H1 (cell line): ENCODE data around the gene HTR6. TPM values are rescaled to one million over a fixed set of nuclear protein-coding genes. Genes with fewer than 3 reads are reported as not detected.

Source experiments
- CTCF ChIA-PET: fragments of 300-600 bp; sonication (Branson Sonifier 250); formaldehyde crosslinking; loops from one replicate; lab custom pipeline; 2021; ENCODE audit not compliant: partially characterized antibody; lab: Charles Lee
- POLR2A ChIA-PET: fragments of 300-600 bp; sonication (Branson Sonifier 250); formaldehyde crosslinking; loops from one replicate; lab custom pipeline; 2021; ENCODE audit warnings: inconsistent platforms; ENCODE audit not compliant: partially characterized antibody; lab: Charles Lee
- DNase-seq, 2 experiments: peaks; one replicate each; pipeline versions ENCODE4 v3.0.0 to v3.0.0-alpha.2; 2010 to 2022; ENCODE audit warnings: low spot score in 2 of 2, low read depth in 1 of 2, mixed read lengths in 1 of 2
- FAIRE-seq: peaks from 2 replicates; lab custom pipeline; 2011; peaks lifted over from hg19 to GRCh38; lab: Jason Lieb, UNC
- H2AFZ ChIP-seq: 2 replicates; pipeline ENCODE4 v1.8.1; 2012; ENCODE audit warnings: low read length, inconsistent platforms
- H2AK5ac ChIP-seq: 2 replicates; pipeline ENCODE4 v1.6.1; 2013; ENCODE audit warnings: low read depth, low read length
- H2BK120ac ChIP-seq: replicated peaks from 2 replicates; pipeline ENCODE3; 2013; ENCODE audit warnings: low read depth, low read length, inconsistent platforms
- H2BK12ac ChIP-seq: 2 replicates; pipeline ENCODE4 v1.6.1; 2013; ENCODE audit warnings: low read depth, low read length
- H2BK15ac ChIP-seq: 2 replicates; pipeline ENCODE4 v1.6.1; 2013; ENCODE audit warnings: low read length
- H2BK20ac ChIP-seq: 2 replicates; pipeline ENCODE4 v1.6.1; 2013; ENCODE audit warnings: low read length
- H2BK5ac ChIP-seq: 2 replicates; pipeline ENCODE4 v1.6.1; 2013; ENCODE audit warnings: low read depth, low read length
- H3K14ac ChIP-seq: 2 replicates; pipeline ENCODE4 v1.6.1; 2013; ENCODE audit warnings: inconsistent platforms; ENCODE audit not compliant: insufficient read length
- H3K18ac ChIP-seq: 2 replicates; pipeline ENCODE4 v1.6.1; 2013; ENCODE audit warnings: low read length; ENCODE audit errors: extremely low read depth
- H3K23ac ChIP-seq: 2 replicates; pipeline ENCODE4 v1.6.1; 2013; ENCODE audit warnings: inconsistent platforms; ENCODE audit not compliant: insufficient read length
- H3K23me2 ChIP-seq: 2 replicates; pipeline ENCODE4 v1.6.1; 2013; ENCODE audit warnings: low read depth, low read length
- H3K27ac ChIP-seq: 2 replicates; pipeline ENCODE4 v1.6.1; 2011; ENCODE audit warnings: low read depth, low read length, inconsistent platforms
- H3K27me3 ChIP-seq, 4 experiments: replicated peaks in 1 of 4; 1 replicate in 1 of 4; 2 replicates in 3 of 4; pipeline versions ENCODE4 v1.6.1 to v1.8.1; 2011 to 2013; ENCODE audit warnings: low read length in 3 of 4, mild to moderate bottlenecking in 3 of 4, inconsistent platforms in 2 of 4, mixed read lengths in 2 of 4, moderate library complexity in 1 of 4; ENCODE audit not compliant: control insufficient read depth in 3 of 4, insufficient read depth in 3 of 4; ENCODE audit errors: extremely low read depth in 1 of 4
- H3K36me3 ChIP-seq, 4 experiments: 2 replicates each; pipeline versions ENCODE4 v1.6.1 to v1.8.1; 2011 to 2013; ENCODE audit warnings: mild to moderate bottlenecking in 4 of 4, low read length in 3 of 4, moderate library complexity in 2 of 4, control low read depth in 1 of 4, inconsistent platforms in 1 of 4; ENCODE audit not compliant: insufficient read depth in 4 of 4, control insufficient read depth in 2 of 4
- H3K4ac ChIP-seq: replicated peaks from 2 replicates; pipeline ENCODE3; 2013; ENCODE audit warnings: low read length, low read depth, mixed read lengths, inconsistent platforms; ENCODE audit not compliant: insufficient read length
- H3K4me1 ChIP-seq, 4 experiments: replicated peaks in 1 of 4; 1 replicate in 1 of 4; 2 replicates in 3 of 4; pipeline versions ENCODE4 v1.6.1 to v1.8.1; 2011 to 2013; ENCODE audit warnings: low read length in 3 of 4, inconsistent platforms in 2 of 4, mixed read lengths in 1 of 4; ENCODE audit not compliant: insufficient read depth in 4 of 4, control insufficient read depth in 3 of 4
- H3K4me2 ChIP-seq, 2 experiments: 2 replicates each; pipeline versions ENCODE4 v1.6.1 to v1.8.1; 2011 to 2013; ENCODE audit warnings: low read depth in 2 of 2, low read length in 2 of 2, control low read depth in 1 of 2, inconsistent platforms in 1 of 2, mild to moderate bottlenecking in 1 of 2; ENCODE audit not compliant: insufficient read depth in 1 of 2
- H3K4me3 ChIP-seq, 4 experiments: fragments of 200-600, 300-600 bp in 1 of 4; sonication (generic), shearing (Covaris generic), sonication (Bioruptor Twin) in 1 of 4; 2 replicates each; pipeline versions ENCODE4 v1.5.1 to v1.8.1; 2011 to 2016; ENCODE audit warnings: low read length in 4 of 4, low read depth in 3 of 4, control low read depth in 2 of 4, inconsistent platforms in 2 of 4, mild to moderate bottlenecking in 2 of 4, mixed read lengths in 1 of 4, moderate library complexity in 1 of 4; ENCODE audit not compliant: insufficient read depth in 2 of 4; ENCODE audit errors: extremely low read depth in 1 of 4
- H3K56ac ChIP-seq: replicated peaks from 2 replicates; pipeline ENCODE3; 2013; ENCODE audit warnings: low read depth, mild to moderate bottlenecking, mixed read lengths, low read length, inconsistent platforms; ENCODE audit not compliant: insufficient read length
- H3K79me1 ChIP-seq: 2 replicates; pipeline ENCODE4 v1.6.1; 2013; ENCODE audit warnings: low read depth, low read length, control low read depth
- H3K79me2 ChIP-seq, 2 experiments: 2 replicates each; pipeline versions ENCODE4 v1.6.1 to v1.8.1; 2012 to 2013; ENCODE audit warnings: low read length in 2 of 2, mild to moderate bottlenecking in 2 of 2, inconsistent platforms in 1 of 2; ENCODE audit not compliant: insufficient read depth in 2 of 2, control insufficient read depth in 1 of 2
- H3K9ac ChIP-seq, 4 experiments: replicated peaks in 1 of 4; 1 replicate in 1 of 4; 2 replicates in 3 of 4; pipeline versions ENCODE4 v1.6.1 to v1.8.1; 2011 to 2013; ENCODE audit warnings: low read depth in 3 of 4, low read length in 3 of 4, control low read depth in 2 of 4, mild to moderate bottlenecking in 2 of 4, moderate library complexity in 2 of 4, inconsistent platforms in 1 of 4; ENCODE audit errors: extremely low read depth in 1 of 4
- H3K9me3 ChIP-seq, 2 experiments: 2 replicates each; pipeline versions ENCODE4 v1.6.1 to v1.8.1; 2012 to 2013; ENCODE audit warnings: mild to moderate bottlenecking in 2 of 2, moderate library complexity in 2 of 2, control low read depth in 1 of 2, inconsistent platforms in 1 of 2, low read depth in 1 of 2, low read length in 1 of 2, mixed read lengths in 1 of 2; ENCODE audit not compliant: insufficient read depth in 2 of 2
- H4K20me1 ChIP-seq, 2 experiments: replicated peaks in 1 of 2; 2 replicates each; pipeline versions ENCODE3 to v1.8.1; 2011 to 2013; ENCODE audit warnings: inconsistent platforms in 2 of 2, low read length in 2 of 2, mild to moderate bottlenecking in 1 of 2; ENCODE audit not compliant: insufficient read depth in 2 of 2, control insufficient read depth in 1 of 2
- H4K5ac ChIP-seq: 2 replicates; pipeline ENCODE4 v1.6.1; 2013; ENCODE audit warnings: low read length, low read depth, mixed read lengths, inconsistent platforms; ENCODE audit not compliant: insufficient read length
- H4K8ac ChIP-seq: 2 replicates; pipeline ENCODE4 v1.8.0; 2013; ENCODE audit warnings: mild to moderate bottlenecking, moderate library complexity, low read length, inconsistent platforms; ENCODE audit not compliant: insufficient read depth; ENCODE audit errors: extremely low read depth
- H4K91ac ChIP-seq: replicated peaks from 2 replicates; pipeline ENCODE3; 2013; ENCODE audit warnings: low read length, mixed read lengths, inconsistent platforms; ENCODE audit not compliant: insufficient read length
- CHD1 ChIP-seq: IDR thresholded peaks from 2 replicates; pipeline ENCODE4 v1.6.1; 2012; ENCODE audit warnings: low read depth, low read length, improper control_type of control experiment
- HDAC6 ChIP-seq: IDR thresholded peaks from one replicate; pipeline ENCODE4 v1.7.1; 2012; ENCODE audit warnings: low read depth, mild to moderate bottlenecking, inconsistent platforms, low read length, moderate library complexity
- JUN ChIP-seq: IDR thresholded peaks from 2 replicates; pipeline ENCODE4 v1.6.1; 2011; ENCODE audit warnings: low read depth, mild to moderate bottlenecking, improper control_type of control experiment, low read length
- POLR2AphosphoS5 ChIP-seq: IDR thresholded peaks from 2 replicates; pipeline ENCODE4 v1.6.1; 2011; ENCODE audit warnings: low read depth, low read length
- POU5F1 ChIP-seq: IDR thresholded peaks from 2 replicates; pipeline ENCODE4 v1.6.1; 2011; ENCODE audit warnings: low read depth, mild to moderate bottlenecking, low read length, moderate library complexity
- RNF2 ChIP-seq: fragments of 200-900, 300-1000 bp; sonication (generic); IDR thresholded peaks from 2 replicates; pipeline ENCODE4 v1.7.1; 2016; ENCODE audit warnings: borderline replicate concordance, low read depth, mild to moderate bottlenecking, antibody characterized with exemption, low read length; ENCODE audit not compliant: poor library complexity, severe bottlenecking; ENCODE audit errors: missing control alignments
- SP2 ChIP-seq: IDR thresholded peaks from 2 replicates; pipeline ENCODE4 v1.6.1; 2012; ENCODE audit warnings: mild to moderate bottlenecking, low read length, inconsistent platforms
- SRF ChIP-seq: IDR thresholded peaks from 2 replicates; pipeline ENCODE4 v1.6.1; 2011; ENCODE audit warnings: mild to moderate bottlenecking, low read depth, low read length, moderate library complexity
- TAF7 ChIP-seq: optimal IDR thresholded peaks from 2 replicates; pipeline ENCODE3; 2011; ENCODE audit warnings: low read depth, mild to moderate bottlenecking, inconsistent platforms, low read length, moderate library complexity, borderline replicate concordance
- TCF12 ChIP-seq: IDR thresholded peaks from 2 replicates; pipeline ENCODE4 v1.6.1; 2011; ENCODE audit warnings: low read depth, mild to moderate bottlenecking, low read length
- ZNF274 ChIP-seq: IDR thresholded peaks from 2 replicates; pipeline ENCODE4 v1.7.0; 2012; ENCODE audit warnings: low read length, borderline replicate concordance; ENCODE audit errors: extremely low read depth
- WGBS, 2 experiments: shearing (Covaris generic) in 1 of 2; methylation state at CpG; one replicate each; pipeline versions ENCODE4 v1.1.6 to v1.1.7; 2013 to 2015; ENCODE audit warnings: low lambda C conversion rate in 2 of 2, mixed read lengths in 2 of 2, inconsistent platforms in 1 of 2, low coverage in 1 of 2, missing lambda C conversion rate in 1 of 2; ENCODE audit not compliant: insufficient replicate concordance in 2 of 2, insufficient coverage in 1 of 2, insufficient read length in 1 of 2; ENCODE audit errors: extremely low coverage in 1 of 2, missing lambda C conversion rate in 1 of 2; 5-methylcytosine and 5-hydroxymethylcytosine counted together
- polyA plus RNA-seq, 7 experiments: library from polyadenylated mRNA; depleted of rRNA in 3 of 7; stranded (reverse) in 5 of 7; unstranded in 2 of 7; fragments of >200 nt in 5 of 7; fragments of 200-250 nt in 2 of 7; gene quantifications; 1 replicate in 5 of 7; 2 replicates in 1 of 7; 4 replicates in 1 of 7; pipeline versions ENCODE4 v1.2.1 to v1.2.3, GENCODE V29; 2011 to 2013; ENCODE audit warnings: missing spikeins in 2 of 7, mixed read lengths in 2 of 7
- total RNA-seq: library from RNA; stranded (reverse); fragmentation: NEBNext Ultra II Directional; extraction: Animal tissue kit (Norgen Biotek cat#: 25700); gene quantifications from 2 replicates; pipeline ENCODE4 v1.2.1, GENCODE V29; 2021

The HTR6 gene
- total and polyA plus RNA-seq, 2 of the 8 experiments (the other 6 are each of a cell fraction or from before 2014, with no cell fraction given) = 0.76 to 0.95 TPM

DNA sequence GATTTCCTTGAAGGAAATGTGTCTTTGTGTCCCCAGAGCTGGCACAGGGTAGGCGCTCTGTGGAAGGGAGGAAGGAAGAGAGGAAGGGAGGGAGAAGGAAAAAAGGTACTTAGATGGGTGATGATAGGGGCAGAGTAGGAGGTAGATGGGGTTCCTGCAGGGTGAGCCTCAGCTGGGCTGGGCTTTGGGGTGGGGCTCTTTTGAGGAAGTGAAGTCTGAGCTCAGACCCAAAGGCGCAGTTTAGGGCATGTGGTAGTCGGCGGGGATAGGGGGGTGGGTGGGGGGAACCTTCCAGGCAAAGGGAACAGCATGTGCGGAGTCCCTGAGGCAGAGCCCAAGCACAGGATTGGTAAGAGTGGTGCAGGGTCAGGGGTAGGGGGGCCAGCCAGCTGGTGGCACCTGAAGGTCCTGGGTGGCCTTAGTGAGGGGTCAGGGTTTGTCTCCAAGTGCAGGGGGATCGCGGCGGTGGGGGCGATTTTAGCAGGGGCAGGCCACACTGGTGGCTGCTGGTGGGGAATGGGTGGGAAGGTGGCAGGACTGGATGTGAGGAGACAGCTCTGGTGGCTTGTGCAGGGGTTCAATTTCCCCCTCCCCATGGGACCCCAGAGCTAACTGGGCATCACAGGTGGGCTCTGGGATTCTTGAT lies 8.4 kb upstream of the HTR6 start:
- Histone ChIP-seq H3K23me2 (no peaks in the 10 kb centered on the region), H3K14ac (no peak overlapping the region), H3K4me1 (peaks cover 0 to 5% (median 3%) of the 10 kb centered on the region in 4 experiments; a peak in 5 of 7 replicates), H2BK5ac (no peak overlapping the region), H3K4me2 (no peak overlapping the region), H3K4ac (no peak overlapping the region), H3K79me2 (no peaks in the 10 kb centered on the region), H2AFZ (no peak overlapping the region), H3K18ac (no peak overlapping the region), H3K9me3 (no peaks in the 10 kb centered on the region), H2BK12ac (0 out of 2 replicates have a peak overlapping the region, but pooled peaks have one; percentile 80)
- DNase-seq = no peak
- POLR2A ChIA-PET = no interaction called here
- TF ChIP-seq ZNF274 (no peak), SP2 (no peak), HDAC6 (no peak), TCF12 (no peak), JUN (no peak), RNF2 (no peak), POU5F1 (no peak), POLR2AphosphoS5 (no peak), CHD1 (no peak), TAF7 (no peak), SRF (no peak)
- TF ChIP-seq, all 59 proteins: peak for 0
- Histone ChIP-seq H2BK15ac (no peak overlapping the region), H4K8ac (no peak overlapping the region), H2AK5ac (no peak overlapping the region), H3K23ac (no peak overlapping the region), H3K9ac (no peak overlapping the region), H3K56ac (no peak overlapping the region), H2BK20ac (no peak overlapping the region), H4K20me1 (no peaks in the 10 kb centered on the region), H4K91ac (no peak overlapping the region), H3K4me3 (no peak overlapping the region), H2BK120ac (no peak overlapping the region), H4K5ac (no peak overlapping the region), H3K27me3 (no peaks in the 10 kb centered on the region; a peak in 1 of 7 replicates), H3K36me3 (no peaks in the 10 kb centered on the region), H3K27ac (no peak overlapping the region), H3K79me1 (no peaks in the 10 kb centered on the region)
- FAIRE-seq = no peak
- CTCF ChIA-PET = interaction anchor here (0.6 to 1.2 kb wide), 4 partner anchors 10 to 354 kb away, joined by 3 to 4 read pairs (median 3); no protein-coding TSS in a partner anchor
- WGBS, 2 experiments = 93% methylated on average over 4 of the region's 9 CpGs; no CpG with 5 or more reads in 1 of the 2 experiments
